Measurements from ENCODE around the gene RIPK1. TPM values are rescaled to one million over a fixed set of nuclear protein-coding genes. Genes with fewer than 3 reads are reported as not detected.
A peak's percentile ranks its signal among the peaks of the same experiment; 100 is the strongest.
"Not testable (repeated sequence)": the region's sequence is repeated elsewhere in the genome, so short reads cannot be mapped to it uniquely, and the experiment has no call there.

Gene RIPK1
- total RNA-seq, 1 experiment from 2014 or later: 19.1 TPM

DNA sequence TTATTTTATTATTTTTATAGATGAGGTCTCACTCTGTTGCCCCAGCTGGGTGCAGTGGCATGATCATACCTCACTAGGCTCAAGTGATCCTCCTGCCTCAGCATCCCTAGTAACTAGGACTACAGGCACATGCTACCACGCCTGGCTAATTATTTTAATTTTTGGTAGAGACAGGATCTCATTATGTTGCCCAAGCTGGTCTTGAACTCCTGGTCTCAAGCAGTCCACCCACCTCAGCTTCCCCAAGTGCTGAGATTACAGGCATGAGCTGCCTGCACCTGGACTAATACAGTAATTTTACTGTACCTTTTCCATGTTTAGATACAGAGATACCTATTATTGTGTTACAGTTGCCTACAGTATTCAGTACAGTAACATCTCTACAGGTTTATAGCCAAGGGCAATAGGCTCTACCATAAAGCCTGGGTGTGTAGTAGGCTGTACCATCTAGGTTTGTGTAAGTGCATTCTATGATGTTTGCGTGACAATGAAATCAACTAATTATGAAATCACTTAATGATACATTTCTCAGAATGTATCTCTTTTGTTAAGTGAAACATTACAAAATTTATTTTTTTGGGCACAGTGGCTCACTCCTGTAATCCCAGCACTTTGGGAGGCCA is 47.2 kb upstream of the RIPK1 start:
- ATAC-seq; intact Hi-C loops (cut with micrococcal nuclease); POLR2A ChIA-PET; H2AFZ ChIP-seq (ENCODE audit: low read depth, low read length, poor library complexity, severe bottlenecking); H3K79me2 ChIP-seq (ENCODE audit: insufficient read depth, low read length); BruUV-seq (replicated peaks); H3K27me3 ChIP-seq (ENCODE audit: insufficient read depth, low read length); RAD21 ChIA-PET (ENCODE audit: low non-redundant PET in 1 of 2, low total read pairs in 2 of 2, uncharacterized antibody in 2 of 2, unreplicated experiment in 2 of 2); DNase-seq (ENCODE audit: low read depth, low spot score); H4K20me1 ChIP-seq (ENCODE audit: insufficient read depth); H3K27ac ChIP-seq (ENCODE audit: low read depth, low read length); H3K9me3 ChIP-seq (ENCODE audit: control insufficient read depth in 1 of 2, insufficient read depth in 1 of 2, low read depth in 1 of 2, low read length in 2 of 2); H3K9ac ChIP-seq (ENCODE audit: low read length); H3K4me3 ChIP-seq (replicated peaks in 1 of 2; ENCODE audit: low read depth in 1 of 2, low read length in 2 of 2); H3K4me2 ChIP-seq (ENCODE audit: low read length); H3K9me2 ChIP-seq (ENCODE audit: insufficient read depth): not testable (repeated sequence)
- Histone ChIP-seq H3K4me1 (ENCODE audit: control insufficient read depth in 1 of 2, insufficient read depth in 2 of 2, low read length in 2 of 2) (peaks cover 21 to 40% of the 10 kb centered on the region in 2 experiments), H3K36me3 (ENCODE audit: control insufficient read depth in 1 of 2, insufficient read depth in 2 of 2, low read length in 2 of 2) (peaks cover 9 to 26% of the 10 kb centered on the region in 2 experiments; a peak in 3 of 4 replicates)
- CTCF ChIA-PET: interaction anchor here (2.8 kb wide), 1 partner anchor 20 kb away, joined by 10 read pairs; no protein-coding TSS in a partner anchor

DNA sequence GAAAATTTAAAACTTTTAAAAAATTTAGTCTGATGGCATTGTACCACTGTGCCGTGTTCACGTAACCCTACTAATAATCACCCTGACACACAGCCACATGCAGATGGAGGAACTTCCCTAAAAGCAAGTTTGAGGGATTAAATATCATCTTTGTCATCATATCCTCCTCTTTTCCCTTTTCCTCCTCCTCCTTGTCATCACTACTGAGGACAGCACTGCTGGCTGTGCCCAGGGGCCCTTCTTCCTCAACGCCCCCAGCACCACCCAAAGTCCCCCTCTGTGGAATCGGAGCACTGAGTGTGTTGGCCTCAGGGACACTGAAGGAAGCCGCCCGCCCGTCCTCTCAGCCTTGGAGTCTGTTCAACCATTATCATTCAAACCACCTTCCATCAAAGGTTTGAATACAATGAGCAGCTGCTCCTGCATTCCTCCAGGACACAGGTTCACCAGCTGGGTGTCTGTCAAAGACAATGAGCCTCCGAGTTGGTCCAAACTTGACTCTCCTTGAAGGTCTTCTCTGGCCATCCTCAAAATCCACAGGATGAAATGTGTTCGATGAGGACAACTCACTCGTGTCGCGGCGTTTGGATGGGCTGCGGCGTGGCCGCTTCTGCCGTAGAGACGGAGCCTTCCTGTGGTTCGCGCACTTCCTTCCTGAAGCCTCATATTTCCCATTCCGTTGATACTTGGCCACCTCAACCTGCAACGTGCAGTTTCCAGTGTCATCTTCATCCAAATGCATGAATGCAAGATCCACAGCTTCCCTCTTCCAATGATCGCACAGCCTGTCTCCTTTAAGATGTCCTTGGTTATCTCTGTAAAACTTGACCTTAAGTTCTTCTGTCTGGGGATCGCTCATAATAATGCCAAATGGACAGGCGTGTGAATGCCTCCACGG is 45.3 kb upstream of the RIPK1 start:
- ATAC-seq (peak; percentile 5; the same call in 1 of the 2 replicates), DNase-seq (ENCODE audit: low read depth, low spot score) (no peak)
- ChIA-PET CTCF (interaction anchor here (0.9 kb wide), 2 partner anchors 21 to 24 kb away, joined by 3 to 7 read pairs; partner anchors contain the start of gene NQO2), RAD21 (ENCODE audit: low non-redundant PET in 1 of 2, low total read pairs in 2 of 2, uncharacterized antibody in 2 of 2, unreplicated experiment in 2 of 2) (no interaction called here), POLR2A (interaction anchor here (1.0 kb wide), 2 partner anchors 31 to 35 kb away, joined by 3 to 6 read pairs; no protein-coding TSS in a partner anchor)
- no peaks in the 10 kb centered on the region for H3K9me3 ChIP-seq (ENCODE audit: control insufficient read depth in 1 of 2, insufficient read depth in 1 of 2, low read depth in 1 of 2, low read length in 2 of 2)
- H3K9me2 ChIP-seq (ENCODE audit: insufficient read depth): no peaks in the 10 kb centered on the region
- H3K4me3 ChIP-seq (replicated peaks in 1 of 2; ENCODE audit: low read depth in 1 of 2, low read length in 2 of 2): peak overlapping the region in 1 of 2 experiments; percentile 37; a peak in 2 of 4 replicates
- BruUV-seq (replicated peaks): TSS peak; percentile 92
- H3K4me2 ChIP-seq (ENCODE audit: low read length): peak overlapping the region; percentile 76
- peaks cover 21 to 40% of the 10 kb centered on the region in 2 experiments for H3K4me1 ChIP-seq (ENCODE audit: control insufficient read depth in 1 of 2, insufficient read depth in 2 of 2, low read length in 2 of 2)
- H4K20me1 ChIP-seq (ENCODE audit: insufficient read depth): no peaks in the 10 kb centered on the region
- H3K9ac ChIP-seq (ENCODE audit: low read length): peak overlapping the region; percentile 58
- peaks cover 0 to 12% of the 10 kb centered on the region in 2 experiments; a peak in 3 of 4 replicates for H3K36me3 ChIP-seq (ENCODE audit: control insufficient read depth in 1 of 2, insufficient read depth in 2 of 2, low read length in 2 of 2)
- H3K27me3 ChIP-seq (ENCODE audit: insufficient read depth, low read length): no peaks in the 10 kb centered on the region
- no peaks in the 10 kb centered on the region for H3K79me2 ChIP-seq (ENCODE audit: insufficient read depth, low read length)
- no peak overlapping the region for H2AFZ ChIP-seq (ENCODE audit: low read depth, low read length, poor library complexity, severe bottlenecking)
- TF ChIP-seq POLR2A (IDR thresholded peaks at IDR 0.05; ENCODE audit: borderline replicate concordance, extremely low read depth, insufficient read depth, insufficient read length): no peak
- TF ChIP-seq POLR2AphosphoS5 (IDR thresholded peaks at IDR 0.05; ENCODE audit: low read depth, low read length): peak; percentile 31; the same call in 1 of the 2 replicates
- intact Hi-C loops (cut with micrococcal nuclease): no loop called here
- peak overlapping the region; percentile 82 for H3K27ac ChIP-seq (ENCODE audit: low read depth, low read length)

Data from HCT116 (cell line).